HG03103 (cell line): ENCODE results near the gene LRRC75A.
A peak's percentile ranks its signal among the peaks of the same experiment; 100 is the strongest.

Experiments used
- ATAC-seq: cut with Tn5 transposase; IDR thresholded peaks from one replicate; pipeline ENCODE4 v1.9.1; 2021; ENCODE audit warnings: low read depth; ENCODE audit not compliant: unreplicated experiment

Gene LRRC75A

GRCh38 chr17:16438173-16438556 lies 53.8 kb downstream of the LRRC75A start:
- ATAC-seq: peak; percentile 5

- ATAC-seq: no peak
These were observed 54.9 kb downstream of the LRRC75A start for GRCh38 chr17:16437083-16437482.

- no peak for ATAC-seq
These were observed 55.8 kb downstream of the LRRC75A start for GRCh38 chr17:16435925-16436886.

GRCh38 chr17:16434662-16435061 lies 57.3 kb downstream of the LRRC75A start:
- no peak for ATAC-seq

GRCh38 chr17:16433514-16433913 lies 58.5 kb downstream of the LRRC75A start:
- no peak for ATAC-seq

DNA sequence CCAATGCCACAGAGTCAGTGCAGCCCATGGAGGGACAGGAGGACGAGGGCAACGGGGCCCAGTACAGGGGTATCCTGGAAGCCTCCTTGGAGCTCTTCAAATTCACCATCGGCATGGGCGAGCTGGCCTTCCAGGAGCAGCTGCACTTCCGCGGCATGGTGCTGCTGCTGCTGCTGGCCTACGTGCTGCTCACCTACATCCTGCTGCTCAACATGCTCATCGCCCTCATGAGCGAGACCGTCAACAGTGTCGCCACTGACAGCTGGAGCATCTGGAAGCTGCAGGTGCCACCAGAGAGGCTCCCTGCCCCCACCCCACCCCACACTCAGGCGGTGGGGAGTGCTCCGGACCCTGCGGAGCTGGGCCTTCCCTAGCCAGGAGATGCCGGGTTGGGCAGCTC lies 60.0 kb downstream of the LRRC75A start:
- ATAC-seq: no peak

GRCh38 chr17:16430650-16431049 lies 61.3 kb downstream of the LRRC75A start:
- ATAC-seq: no peak

DNA sequence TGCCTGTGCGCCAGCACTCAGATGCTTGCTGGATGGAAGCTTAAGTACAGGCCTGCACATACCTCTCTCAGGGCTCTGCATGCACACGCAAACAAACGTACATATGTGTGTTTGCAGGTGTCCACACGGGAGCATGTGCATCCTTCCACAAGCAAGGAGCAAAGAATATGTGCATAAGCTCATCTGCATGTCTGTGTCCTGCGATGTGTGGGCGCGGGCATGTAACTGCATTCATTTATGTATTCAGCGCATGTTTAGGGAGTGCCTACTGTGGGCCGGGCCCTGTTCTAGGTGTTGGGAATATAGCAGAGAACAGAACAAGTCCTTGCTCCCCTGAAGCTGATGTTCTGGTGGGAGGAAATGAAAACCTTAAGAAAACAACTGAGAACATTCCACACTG lies 62.9 kb downstream of the LRRC75A start:
- no peak for ATAC-seq

GRCh38 chr17:16428098-16428882 lies 63.7 kb downstream of the LRRC75A start:
- ATAC-seq: no peak

DNA sequence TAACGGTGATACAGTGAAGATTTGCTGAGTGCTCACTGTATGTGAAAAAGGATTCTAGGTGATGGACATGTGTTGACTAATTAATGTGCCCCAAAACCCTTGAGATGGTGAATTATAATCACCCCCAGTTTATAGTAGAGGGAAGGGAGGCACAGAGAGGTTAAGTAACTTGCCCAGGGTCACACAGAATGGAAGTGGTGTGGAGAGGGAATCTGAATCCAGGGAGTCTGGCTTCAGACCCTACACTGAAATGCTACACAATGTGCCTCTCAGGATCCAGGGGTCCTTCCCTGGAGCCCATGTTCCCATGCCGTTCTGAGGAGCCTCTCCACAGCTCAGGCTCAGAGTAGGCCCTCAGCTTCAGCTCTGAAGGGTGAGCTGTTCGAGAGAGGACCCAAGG lies 65.0 kb downstream of the LRRC75A start:
- no peak for ATAC-seq

DNA sequence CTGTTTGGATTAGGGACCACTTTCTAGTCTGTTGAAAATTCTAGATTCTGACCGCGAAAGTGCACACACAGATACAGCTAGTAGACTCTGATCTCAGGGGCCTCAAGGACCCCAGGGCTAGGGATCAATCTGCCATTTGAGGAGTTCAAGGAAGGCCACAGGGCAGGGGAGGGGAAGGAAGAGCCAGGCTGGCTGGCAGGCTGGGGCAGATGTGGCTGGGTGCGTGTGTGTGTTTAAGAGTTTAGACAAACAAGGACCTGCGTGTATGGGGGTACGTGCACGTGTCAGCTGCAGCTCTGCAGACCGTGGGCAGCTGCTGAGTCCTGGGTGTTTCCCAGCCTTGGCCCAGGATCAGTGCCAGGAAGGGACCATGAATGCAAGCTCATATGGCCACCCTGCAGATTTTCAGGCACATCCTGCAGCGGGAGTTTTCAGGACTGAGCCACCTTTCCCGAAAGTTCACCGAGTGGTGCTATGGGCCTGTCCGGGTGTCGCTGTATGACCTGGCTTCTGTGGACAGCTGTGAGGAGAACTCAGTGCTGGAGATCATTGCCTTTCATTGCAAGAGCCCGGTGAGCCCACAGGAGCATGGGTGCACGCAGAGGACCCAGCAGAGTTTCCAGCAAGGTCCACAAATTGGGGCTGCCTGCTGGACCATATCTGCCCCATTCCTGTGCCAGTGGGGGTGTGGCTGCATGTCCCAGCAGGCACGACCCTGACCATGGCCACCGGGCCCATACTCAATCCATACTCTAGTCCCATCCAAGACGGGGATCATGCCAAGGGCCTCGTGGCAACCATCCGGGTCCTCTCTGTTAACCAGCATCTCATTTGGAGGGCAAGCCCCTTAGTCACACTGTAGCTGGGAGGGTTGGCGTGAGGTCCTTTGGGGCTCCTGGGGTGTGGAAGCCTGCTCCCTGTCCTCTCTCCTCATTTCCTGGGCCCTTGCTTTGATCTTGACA lies 66.0 kb downstream of the LRRC75A start:
- ATAC-seq: no peak

DNA sequence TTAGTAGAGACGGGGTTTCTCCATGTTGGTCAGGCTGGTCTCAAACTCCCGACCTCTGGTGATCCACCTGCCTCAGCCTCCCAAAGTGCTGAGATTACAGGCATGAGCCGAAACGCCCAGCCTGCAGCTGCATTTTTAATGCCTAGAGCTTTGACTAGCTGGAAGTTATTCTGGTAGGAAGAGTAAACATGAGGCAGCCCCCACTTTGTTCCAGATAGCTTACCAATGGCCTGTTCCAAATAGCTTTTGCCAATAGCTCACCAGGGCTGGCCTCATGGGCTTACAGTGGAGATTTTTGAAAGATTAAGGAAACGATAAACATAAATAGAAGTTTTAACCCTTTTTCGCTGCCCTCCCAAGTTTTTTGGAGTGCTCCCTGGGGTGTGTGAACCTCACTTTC lies 66.8 kb downstream of the LRRC75A start:
- no peak for ATAC-seq

- ATAC-seq: no peak
These were observed 68.6 kb downstream of the LRRC75A start for GRCh38 chr17:16423226-16423872.

- ATAC-seq: no peak
These were observed 69.6 kb downstream of the LRRC75A start for GRCh38 chr17:16422416-16422815.

DNA sequence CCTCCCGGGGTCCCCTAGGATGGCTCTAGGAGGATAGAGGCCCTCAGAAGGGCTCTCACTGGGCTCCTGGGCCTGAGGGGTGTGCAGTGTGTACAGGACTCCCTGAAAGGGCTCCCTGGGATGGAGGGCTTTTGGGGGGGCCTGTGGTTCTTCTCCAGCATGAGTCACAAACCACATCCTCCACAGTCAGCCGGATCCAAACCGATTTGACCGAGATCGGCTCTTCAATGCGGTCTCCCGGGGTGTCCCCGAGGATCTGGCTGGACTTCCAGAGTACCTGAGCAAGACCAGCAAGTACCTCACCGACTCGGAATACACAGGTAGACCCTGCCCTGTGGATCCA lies 72.1 kb downstream of the LRRC75A start:
- ATAC-seq: no peak

DNA sequence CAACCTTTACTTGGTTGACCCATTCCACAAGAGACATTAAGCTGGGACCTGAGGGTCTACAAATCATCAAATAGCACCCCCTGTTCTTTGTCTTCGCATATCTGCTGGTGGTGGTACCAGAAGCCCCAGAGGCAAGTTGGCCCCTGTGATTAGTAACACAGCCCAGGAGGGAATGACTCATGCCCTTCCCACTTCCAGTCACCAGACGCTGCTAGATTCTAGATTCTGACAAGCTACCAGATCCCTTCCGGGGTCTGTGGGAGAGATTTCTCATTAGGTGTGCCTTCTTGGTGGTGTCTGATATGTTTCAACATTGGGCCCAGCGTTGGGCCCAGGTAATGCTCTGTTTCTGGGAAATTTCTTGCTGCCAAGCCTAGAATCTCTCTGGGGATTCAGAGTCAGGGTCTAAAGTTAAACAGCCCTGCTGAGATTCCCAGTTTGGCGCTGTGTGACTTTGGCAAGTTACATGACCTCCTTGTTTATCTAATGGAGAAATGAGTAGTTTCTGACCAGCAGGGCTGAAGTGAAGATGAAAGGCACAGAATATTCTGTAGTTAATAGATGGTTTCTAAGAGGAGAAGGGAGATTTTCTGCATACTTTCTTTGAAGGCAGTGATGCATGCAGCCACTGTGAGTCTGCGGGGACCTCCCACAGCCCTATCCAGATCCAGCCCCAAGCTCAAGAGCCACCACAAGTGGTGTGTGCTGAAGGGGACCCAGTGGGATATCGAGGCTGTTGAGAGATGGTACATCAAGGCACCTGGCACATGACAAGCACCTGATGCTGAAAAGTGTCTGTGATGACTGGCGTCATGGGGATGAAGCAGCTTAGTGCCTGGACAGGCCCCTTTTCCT lies 72.7 kb downstream of the LRRC75A start:
- ATAC-seq: no peak

DNA sequence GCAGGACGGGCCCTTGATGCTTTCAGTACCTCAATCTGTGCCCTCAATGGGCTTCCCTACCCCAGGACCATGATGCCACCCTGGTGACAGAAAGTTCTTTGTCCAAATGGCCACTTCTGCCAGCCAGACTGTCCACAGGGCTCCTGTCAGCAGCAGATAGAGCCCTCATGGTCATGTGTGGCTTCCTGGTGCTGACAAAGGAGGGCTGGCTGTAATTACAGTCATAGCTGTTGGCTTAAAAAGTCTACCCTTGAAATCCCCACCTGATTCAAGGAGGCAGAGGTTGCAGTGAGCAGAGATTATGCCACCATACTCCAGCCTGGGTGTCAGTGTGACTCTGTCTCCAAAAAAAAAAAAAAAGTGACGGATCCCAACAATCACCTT lies 73.3 kb downstream of the LRRC75A start:
- no peak for ATAC-seq

DNA sequence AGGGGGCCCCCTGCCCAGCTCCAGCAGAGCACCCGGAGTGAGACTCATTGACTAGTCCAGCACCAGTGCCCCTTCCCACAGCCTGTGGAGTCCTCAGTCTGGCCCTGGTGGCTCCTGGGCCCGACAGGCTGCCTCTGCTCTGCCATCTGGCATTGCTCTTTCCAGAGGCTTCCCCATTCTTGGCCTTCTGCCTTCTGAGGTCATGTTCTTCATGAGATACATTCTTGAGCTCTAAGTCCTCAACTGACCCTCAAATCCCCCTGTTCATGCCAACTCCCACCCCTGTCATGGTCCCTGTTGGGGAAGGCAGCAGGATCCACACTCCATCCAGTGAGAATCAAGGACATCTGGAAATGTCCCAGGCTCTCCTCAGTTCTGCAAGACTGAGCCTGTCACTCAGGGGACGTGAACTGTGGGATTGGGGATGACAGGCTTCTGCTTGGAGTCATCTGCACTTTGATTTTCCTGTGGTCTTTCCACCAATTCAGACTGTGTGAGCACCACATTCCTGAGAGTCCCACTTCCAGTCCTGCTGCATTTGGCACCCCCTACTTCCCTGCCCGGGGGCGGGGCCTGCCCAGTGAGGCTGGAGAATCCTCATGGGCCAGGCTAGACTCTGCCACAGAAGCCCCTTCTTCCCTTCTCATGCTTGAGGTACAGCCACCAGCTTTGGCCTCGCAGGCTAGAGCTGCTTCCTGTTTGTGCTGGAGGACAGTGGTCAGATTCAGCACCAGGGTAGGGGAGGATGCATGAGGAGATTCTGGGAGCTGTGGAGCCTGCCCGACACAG lies 73.9 kb downstream of the LRRC75A start:
- ATAC-seq: no peak
